Endothelial cell of umbilical vein (primary cell): Measurements from ENCODE around the gene ITGA6. TPM values are rescaled to one million over a fixed set of nuclear protein-coding genes. Genes with fewer than 3 reads are reported as not detected.

ENCODE experiments used
- BruUV-seq: library from RNA; stranded (reverse); fragments of 400-500 nt; replicated peaks from 2 replicates; lab custom pipeline; 2021; lab: Mats Ljungman, UMichigan
- CTCF ChIA-PET: fragments of 300-600, 350-600 bp; sonication (Branson Sonifier 250); formaldehyde crosslinking; loops from one replicate; lab custom pipeline; 2021; ENCODE audit warnings: antibody characterized with exemption, inconsistent platforms; lab: Charles Lee
- POLR2A ChIA-PET: fragments of 300-600, 350-600 bp; sonication (Branson Sonifier 250); formaldehyde crosslinking; loops from one replicate; lab custom pipeline; 2021; ENCODE audit warnings: antibody characterized with exemption, inconsistent platforms; lab: Charles Lee
- DNase-seq: peaks from one replicate; pipeline ENCODE4 v3.0.0-alpha.2; 2011; ENCODE audit warnings: low read depth, low spot score
- FAIRE-seq: peaks from 2 replicates; lab custom pipeline; 2011; peaks lifted over from hg19 to GRCh38; lab: Jason Lieb, UNC
- H2AFZ ChIP-seq: 2 replicates; pipeline ENCODE4 v1.6.0; 2012; ENCODE audit warnings: low read depth, low read length, control low read depth, inconsistent platforms
- H3K27ac ChIP-seq: 2 replicates; pipeline ENCODE4 v1.5.1; 2011; ENCODE audit warnings: low read depth, mild to moderate bottlenecking, control low read depth, low read length, moderate library complexity; ENCODE audit not compliant: insufficient read depth
- H3K27me3 ChIP-seq, 2 experiments: 2 replicates each; pipeline versions ENCODE4 v1.6.0 to v1.6.1; 2011; ENCODE audit warnings: low read length in 2 of 2, mixed read lengths in 1 of 2; ENCODE audit not compliant: control insufficient read depth in 2 of 2, insufficient read depth in 2 of 2
- H3K36me3 ChIP-seq, 2 experiments: 2 replicates in 1 of 2; 3 replicates in 1 of 2; pipeline ENCODE4 v1.5.1; 2011; ENCODE audit warnings: low read length in 2 of 2, mild to moderate bottlenecking in 1 of 2, moderate library complexity in 1 of 2; ENCODE audit not compliant: control insufficient read depth in 2 of 2, insufficient read depth in 2 of 2; ENCODE audit errors: extremely low read depth in 1 of 2
- H3K4me1 ChIP-seq: 3 replicates; pipeline ENCODE4 v1.5.1; 2011; ENCODE audit warnings: mild to moderate bottlenecking, low read length; ENCODE audit not compliant: control insufficient read depth, insufficient read depth; ENCODE audit errors: extremely low read depth
- H3K4me2 ChIP-seq: 2 replicates; pipeline ENCODE4 v1.6.1; 2011; ENCODE audit warnings: low read length, control low read depth, mixed read lengths; ENCODE audit not compliant: insufficient read depth
- H3K4me3 ChIP-seq, 3 experiments: fragments of 200-600 bp in 1 of 3; sonication (generic), shearing (Covaris generic) in 1 of 3; replicated peaks in 1 of 3; 2 replicates each; pipeline ENCODE4 v1.5.1; 2011 to 2016; ENCODE audit warnings: control low read depth in 3 of 3, low read length in 3 of 3, mild to moderate bottlenecking in 2 of 3, inconsistent platforms in 1 of 3, low read depth in 1 of 3, moderate library complexity in 1 of 3; ENCODE audit not compliant: insufficient read depth in 1 of 3
- H3K79me2 ChIP-seq: 2 replicates; pipeline ENCODE4 v1.6.0; 2012; ENCODE audit warnings: low read length, inconsistent platforms; ENCODE audit not compliant: control insufficient read depth, insufficient read depth
- H3K9ac ChIP-seq: replicated peaks from 2 replicates; pipeline ENCODE3; 2011; ENCODE audit warnings: low read length, control low read depth; ENCODE audit not compliant: insufficient read depth; ENCODE audit errors: extremely low read depth
- H3K9me1 ChIP-seq: replicated peaks from 3 replicates; pipeline ENCODE4 v1.6.0; 2011; ENCODE audit warnings: mild to moderate bottlenecking, low read length; ENCODE audit not compliant: control insufficient read depth, insufficient read depth; ENCODE audit errors: extremely low read depth
- H3K9me3 ChIP-seq: replicated peaks from 2 replicates; pipeline ENCODE4 v1.5.1; 2012; ENCODE audit warnings: low read length, inconsistent platforms; ENCODE audit not compliant: control insufficient read depth, insufficient read depth
- H4K20me1 ChIP-seq: replicated peaks from 2 replicates; pipeline ENCODE3; 2011; ENCODE audit warnings: mild to moderate bottlenecking, low read length; ENCODE audit not compliant: control insufficient read depth, insufficient read depth; ENCODE audit errors: extremely low read depth
- EZH2 ChIP-seq: IDR thresholded peaks from 2 replicates; pipeline ENCODE4 v1.6.1; 2012; ENCODE audit warnings: borderline replicate concordance, low read depth, mild to moderate bottlenecking, moderate library complexity, low read length, inconsistent platforms; ENCODE audit not compliant: severe bottlenecking
- FOS ChIP-seq: IDR thresholded peaks from 2 replicates; pipeline ENCODE4 v1.6.1; 2011; ENCODE audit warnings: mild to moderate bottlenecking, low read length, moderate library complexity, borderline replicate concordance; ENCODE audit not compliant: insufficient read depth
- GATA2 ChIP-seq: IDR thresholded peaks from 2 replicates; pipeline ENCODE4 v1.7.0; 2011; ENCODE audit warnings: low read depth, mild to moderate bottlenecking, moderate library complexity, mixed read lengths, low read length; ENCODE audit not compliant: insufficient read length, insufficient read depth
- JUN ChIP-seq: IDR thresholded peaks from 2 replicates; pipeline ENCODE4 v1.6.1; 2011; ENCODE audit warnings: borderline replicate concordance, low read depth; ENCODE audit not compliant: insufficient read length, insufficient read depth
- MAX ChIP-seq: IDR thresholded peaks from 2 replicates; pipeline ENCODE4 v1.6.1; 2011; ENCODE audit not compliant: insufficient read depth, insufficient read length
- MYC ChIP-seq: IDR thresholded peaks from one replicate; pipeline ENCODE4 v1.6.1; 2011; ENCODE audit warnings: mild to moderate bottlenecking, low read depth, low read length
- POLR2A ChIP-seq: IDR thresholded peaks from 2 replicates; pipeline ENCODE4 v1.6.1; 2012; ENCODE audit warnings: low read depth, mild to moderate bottlenecking, control low read depth, low read length
- POLR2AphosphoS5 ChIP-seq: IDR thresholded peaks from 2 replicates; pipeline ENCODE4 v1.6.1; 2012; ENCODE audit warnings: low read depth, mild to moderate bottlenecking, control low read depth, low read length, moderate library complexity; ENCODE audit not compliant: insufficient read depth
- dilution Hi-C: fragments of 300-500 bp; cut with MboI; formaldehyde crosslinking; loops from one replicate; pipeline ENCODE4 v1.15.0; 2019; ENCODE audit warnings: low sequenced_read_pairs; ENCODE audit not compliant: extremely low pct_ligation_motif_present
- intact Hi-C: fragments of 100-400 bp; cut with micrococcal nuclease; formaldehyde crosslinking; loops from one replicate; pipeline ENCODE4 v1.10.0; 2022
- polyA plus RNA-seq, 4 experiments: library from polyadenylated mRNA; depleted of rRNA in 3 of 4; stranded (reverse) in 3 of 4; unstranded in 1 of 4; fragments of >200 nt; gene quantifications; 2 replicates each; pipeline versions ENCODE4 v1.2.1 to v1.2.3, GENCODE V29; 2011 to 2012; ENCODE audit warnings: missing spikeins in 1 of 4
- total RNA-seq: library from RNA; stranded (reverse); gene quantifications from 2 replicates; pipeline ENCODE4 v1.2.3, GENCODE V29; 2021
- TF ChIP-seq, protein P1 (sequence below), 2 donors: IDR thresholded peaks; 1 replicate in 1 of 2; 2 replicates in 1 of 2; pipeline ENCODE4 v1.5.1; 2011; ENCODE audit warnings: low read length in 2 of 2, mild to moderate bottlenecking in 2 of 2, moderate library complexity in 2 of 2, control low read depth in 1 of 2, inconsistent platforms in 1 of 2, low read depth in 1 of 2; ENCODE audit not compliant: insufficient read depth in 1 of 2; ENCODE audit errors: extremely low read depth in 1 of 2

Gene ITGA6
- total and polyA plus RNA-seq, 2 donors (not counting 3 experiments of a cell fraction or from before 2014, with no cell fraction given): 24.9 to 208 TPM

GRCh38 chr2:172510088-172510487, 82.7 kb downstream of the ITGA6 start:
- Histone ChIP-seq H3K4me3 (no peak overlapping the region), H3K9ac (no peak overlapping the region), H3K9me3 (peaks cover 4% of the 10 kb centered on the region), H3K79me2 (no peaks in the 10 kb centered on the region), H3K27me3 (no peaks in the 10 kb centered on the region), H3K27ac (no peak overlapping the region), H3K4me1 (no peaks in the 10 kb centered on the region), H3K4me2 (no peak overlapping the region), H4K20me1 (no peaks in the 10 kb centered on the region), H3K9me1 (no peaks in the 10 kb centered on the region), H3K36me3 (peaks cover 0 to 2% of the 10 kb centered on the region in 2 experiments), H2AFZ (no peak overlapping the region)
- ChIA-PET CTCF (interaction anchor here (1.0 kb wide), 1 partner anchor 165 kb away, joined by 4 read pairs; no protein-coding TSS in a partner anchor), POLR2A (no interaction called here)
- TF ChIP-seq JUN: no peak
- no peak for TF ChIP-seq GATA2
- no peak for TF ChIP-seq EZH2
- no peak for TF ChIP-seq MAX
- TF ChIP-seq POLR2AphosphoS5: no peak
- TF ChIP-seq FOS: no peak
- TF ChIP-seq POLR2A: no peak
- TF ChIP-seq, protein P1, sequence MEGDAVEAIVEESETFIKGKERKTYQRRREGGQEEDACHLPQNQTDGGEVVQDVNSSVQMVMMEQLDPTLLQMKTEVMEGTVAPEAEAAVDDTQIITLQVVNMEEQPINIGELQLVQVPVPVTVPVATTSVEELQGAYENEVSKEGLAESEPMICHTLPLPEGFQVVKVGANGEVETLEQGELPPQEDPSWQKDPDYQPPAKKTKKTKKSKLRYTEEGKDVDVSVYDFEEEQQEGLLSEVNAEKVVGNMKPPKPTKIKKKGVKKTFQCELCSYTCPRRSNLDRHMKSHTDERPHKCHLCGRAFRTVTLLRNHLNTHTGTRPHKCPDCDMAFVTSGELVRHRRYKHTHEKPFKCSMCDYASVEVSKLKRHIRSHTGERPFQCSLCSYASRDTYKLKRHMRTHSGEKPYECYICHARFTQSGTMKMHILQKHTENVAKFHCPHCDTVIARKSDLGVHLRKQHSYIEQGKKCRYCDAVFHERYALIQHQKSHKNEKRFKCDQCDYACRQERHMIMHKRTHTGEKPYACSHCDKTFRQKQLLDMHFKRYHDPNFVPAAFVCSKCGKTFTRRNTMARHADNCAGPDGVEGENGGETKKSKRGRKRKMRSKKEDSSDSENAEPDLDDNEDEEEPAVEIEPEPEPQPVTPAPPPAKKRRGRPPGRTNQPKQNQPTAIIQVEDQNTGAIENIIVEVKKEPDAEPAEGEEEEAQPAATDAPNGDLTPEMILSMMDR (IDR thresholded peaks at IDR 0.05; ENCODE audit: extremely low read depth in 1 of 2, insufficient read depth in 1 of 2, low read depth in 1 of 2, low read length in 2 of 2): no peak
- no peak for TF ChIP-seq MYC
- FAIRE-seq: no peak
- no peak for DNase-seq
- intact Hi-C loops (no loop called here), dilution Hi-C loops (no loop called here)
- BruUV-seq: no TSS peak
